Measurements from ENCODE around the gene CORO2A. TPM values are rescaled to one million over a fixed set of nuclear protein-coding genes. Genes with fewer than 3 reads are reported as not detected.

Gene CORO2A
- total RNA-seq, 6 donors from 2014 or later: 10.5 to 22.8 (median 17.9) TPM

GRCh38 chr9:98158071-98158831 lies 34.2 kb downstream of the CORO2A start:
- Histone ChIP-seq H3K27ac (no peak overlapping the region), H3K4me3 (no peak overlapping the region), H3K4me1 (peaks cover 0 to 6% (median 0%) of the 10 kb centered on the region in 4 donors), H3K27me3 (no peaks in the 10 kb centered on the region), H3K9me3 (no peaks in the 10 kb centered on the region), H3K36me3 (peaks cover 0 to 9% (median 0%) of the 10 kb centered on the region in 4 donors)
- 62 to 71% methylated on average over 4 of the region's 4 CpGs for WGBS, 2 donors
- peak; percentile 53 to 73 for ATAC-seq (ENCODE audit: low FRiP score in 2 of 2)
- TF ChIP-seq EP300 (IDR thresholded peaks at IDR 0.05) (no peak), POLR2A (IDR thresholded peaks at IDR 0.05) (no peak), POLR2AphosphoS5 (IDR thresholded peaks at IDR 0.05) (no peak)
- DNase-seq: peak in 1 of 2 donors; percentile 81

GRCh38 chr9:98157372-98157771 lies 35.1 kb downstream of the CORO2A start:
- no peak for DNase-seq
- Histone ChIP-seq H3K9me3 (no peaks in the 10 kb centered on the region), H3K36me3 (peaks cover 0 to 9% (median 0%) of the 10 kb centered on the region in 4 donors), H3K27me3 (no peaks in the 10 kb centered on the region), H3K4me3 (no peak overlapping the region), H3K4me1 (peaks cover 0 to 6% (median 0%) of the 10 kb centered on the region in 4 donors), H3K27ac (peak overlapping the region in 1 of 4 donors; percentile 2)
- no peak for TF ChIP-seq POLR2AphosphoS5 (IDR thresholded peaks at IDR 0.05)
- TF ChIP-seq CTCF (IDR thresholded peaks at IDR 0.05): no peak
- TF ChIP-seq POLR2A (IDR thresholded peaks at IDR 0.05): no peak
- TF ChIP-seq EP300 (IDR thresholded peaks at IDR 0.05): no peak
- ATAC-seq (ENCODE audit: low FRiP score in 2 of 2): no peak
- WGBS, 2 donors: 95 to 98% methylated on average over 8 to 10 of the region's 10 CpGs

- TF ChIP-seq EP300 (IDR thresholded peaks at IDR 0.05): no peak
- no peak for TF ChIP-seq CTCF (IDR thresholded peaks at IDR 0.05)
- no peak for TF ChIP-seq POLR2A (IDR thresholded peaks at IDR 0.05)
- TF ChIP-seq POLR2AphosphoS5 (IDR thresholded peaks at IDR 0.05): no peak
- no peak for DNase-seq
- H3K36me3 ChIP-seq: peaks cover 0 to 9% (median 0%) of the 10 kb centered on the region in 4 donors
Observed at GRCh38 chr9:98154678-98155077, 37.8 kb downstream of the CORO2A start.

GRCh38 chr9:98152526-98152925 lies 39.9 kb downstream of the CORO2A start:
- no peaks in the 10 kb centered on the region for H3K9me3 ChIP-seq
- H3K27ac ChIP-seq: no peak overlapping the region
- H3K4me1 ChIP-seq: peaks cover 1 to 14% (median 8%) of the 10 kb centered on the region in 4 donors
- DNase-seq: no peak
- TF ChIP-seq CTCF (IDR thresholded peaks at IDR 0.05): no peak
- no peak overlapping the region for H3K4me3 ChIP-seq
- ATAC-seq (ENCODE audit: low FRiP score in 2 of 2): no peak
- H3K27me3 ChIP-seq: no peaks in the 10 kb centered on the region
- peaks cover 0 to 9% (median 0%) of the 10 kb centered on the region in 4 donors for H3K36me3 ChIP-seq

More at GRCh38 chr9:98154678-98155077, 37.8 kb downstream of the CORO2A start:
- H3K27ac ChIP-seq: no peak overlapping the region
- WGBS, 2 donors: 83 to 89% methylated on average over 2 of the region's 2 CpGs
- H3K9me3 ChIP-seq: no peaks in the 10 kb centered on the region
- H3K27me3 ChIP-seq: no peaks in the 10 kb centered on the region
- no peak overlapping the region for H3K4me3 ChIP-seq
- peaks cover 0 to 16% (median 7%) of the 10 kb centered on the region in 4 donors for H3K4me1 ChIP-seq
- ATAC-seq (ENCODE audit: low FRiP score in 2 of 2): no peak

- WGBS, 2 donors: 59 to 67% methylated on average over 3 of the region's 3 CpGs
- ATAC-seq (ENCODE audit: low FRiP score in 2 of 2): peak in 1 of 2 donors; percentile 48
- peak overlapping the region in 1 of 4 donors; percentile 52 for H3K27ac ChIP-seq
Observed at GRCh38 chr9:98150721-98151120, 41.7 kb downstream of the CORO2A start.

More at GRCh38 chr9:98150721-98151120, 41.7 kb downstream of the CORO2A start:
- H3K27me3 ChIP-seq: no peaks in the 10 kb centered on the region
- DNase-seq: no peak
- TF ChIP-seq CTCF (IDR thresholded peaks at IDR 0.05): no peak
- TF ChIP-seq EP300 (IDR thresholded peaks at IDR 0.05): no peak
- no peak for TF ChIP-seq POLR2AphosphoS5 (IDR thresholded peaks at IDR 0.05)
- TF ChIP-seq POLR2A (IDR thresholded peaks at IDR 0.05): no peak
- H3K4me1 ChIP-seq: peaks cover 6 to 30% (median 24%) of the 10 kb centered on the region in 4 donors
- no peak overlapping the region for H3K4me3 ChIP-seq
- no peaks in the 10 kb centered on the region for H3K36me3 ChIP-seq
- no peaks in the 10 kb centered on the region for H3K9me3 ChIP-seq
